NCI-H524 treated with DMSO at 0.1 percent for 48 hours (cell line): ENCODE results near the gene FOXF1.

ENCODE experiments used
- DNase-seq: peaks from one replicate; lab custom pipeline; 2025; lab: John Stamatoyannopoulos, UW

Gene FOXF1

DNA sequence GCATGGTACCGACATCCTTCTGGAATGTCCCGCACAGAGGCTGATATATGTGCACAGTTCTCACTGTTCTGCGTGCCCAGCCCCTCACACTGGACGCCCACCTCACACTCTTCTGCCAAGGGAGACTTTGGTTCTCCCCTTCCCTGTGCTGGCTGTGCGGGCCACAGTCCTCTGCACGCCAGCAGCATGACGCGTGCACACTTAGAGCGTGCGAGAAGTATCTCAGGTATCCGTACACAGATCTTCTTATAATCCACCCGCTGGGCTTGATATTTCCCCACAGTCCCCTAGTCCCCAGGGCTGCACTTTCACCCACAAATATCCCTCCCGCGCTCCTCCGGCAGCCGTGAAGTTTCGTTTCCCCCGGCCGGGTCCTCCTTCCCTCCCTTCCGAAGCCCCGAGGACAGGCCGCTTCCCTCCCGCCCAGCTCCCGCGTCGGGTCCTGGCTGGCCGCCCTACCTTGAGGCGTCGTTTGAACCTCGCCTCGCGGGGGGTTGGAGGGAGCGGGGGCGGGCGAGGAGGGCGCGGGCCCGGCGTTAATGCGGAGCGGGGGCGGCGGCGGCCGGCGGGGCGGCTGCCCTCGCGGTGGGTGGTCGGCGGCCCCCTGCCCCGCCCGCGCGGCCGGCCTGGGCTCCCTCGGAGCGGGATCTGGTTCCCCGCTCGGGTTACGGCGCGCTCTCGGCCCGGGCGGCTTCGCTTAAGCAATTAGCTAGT, 5.0 kb upstream of the FOXF1 start:
- no peak for DNase-seq

DNA sequence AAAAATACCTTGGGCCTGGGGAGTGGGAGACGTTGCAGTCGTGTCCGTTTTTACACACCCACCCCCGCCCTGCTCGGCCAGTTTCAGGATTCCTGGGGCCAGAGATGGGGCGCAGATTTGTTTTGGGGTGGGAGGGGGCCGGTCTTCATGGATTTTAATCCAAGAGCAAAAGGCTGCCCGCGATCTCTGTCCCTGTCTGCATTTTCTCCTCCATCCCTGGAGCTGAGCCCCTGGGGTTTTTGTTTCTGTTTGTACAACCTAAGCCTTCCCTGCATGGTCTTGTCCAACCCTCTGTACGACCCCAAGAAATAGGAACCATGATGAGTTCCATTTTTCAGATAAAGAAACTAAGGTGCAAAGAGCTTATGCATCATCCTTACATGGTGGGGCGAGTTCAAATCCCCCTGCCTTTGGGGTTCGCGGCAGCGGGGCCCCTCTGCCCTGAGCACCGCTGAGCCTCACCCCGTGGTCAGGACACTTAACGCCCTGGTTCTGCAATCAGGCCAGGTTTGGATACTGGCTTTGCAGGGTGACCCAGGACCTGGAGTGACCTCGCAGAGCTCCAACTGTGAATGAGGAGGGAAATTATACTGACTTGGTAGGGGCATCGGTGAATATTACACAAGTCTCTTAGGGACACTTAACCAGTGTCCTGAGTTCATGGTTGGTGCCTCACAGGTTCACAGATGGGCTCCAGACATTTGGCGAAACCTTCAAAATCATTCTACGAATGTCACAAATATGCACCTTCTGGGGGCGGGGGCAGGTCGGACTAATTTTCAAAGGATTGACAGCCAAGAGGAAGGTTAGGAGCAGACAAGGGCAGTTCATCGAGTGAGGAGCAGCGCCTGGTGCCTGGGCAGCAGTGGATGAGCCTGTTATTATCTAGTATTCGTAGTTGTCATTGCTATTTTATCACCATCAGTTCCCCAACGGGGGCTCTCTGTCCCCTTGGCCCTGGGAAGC, 4.1 kb upstream of the FOXF1 start:
- no peak for DNase-seq

DNA sequence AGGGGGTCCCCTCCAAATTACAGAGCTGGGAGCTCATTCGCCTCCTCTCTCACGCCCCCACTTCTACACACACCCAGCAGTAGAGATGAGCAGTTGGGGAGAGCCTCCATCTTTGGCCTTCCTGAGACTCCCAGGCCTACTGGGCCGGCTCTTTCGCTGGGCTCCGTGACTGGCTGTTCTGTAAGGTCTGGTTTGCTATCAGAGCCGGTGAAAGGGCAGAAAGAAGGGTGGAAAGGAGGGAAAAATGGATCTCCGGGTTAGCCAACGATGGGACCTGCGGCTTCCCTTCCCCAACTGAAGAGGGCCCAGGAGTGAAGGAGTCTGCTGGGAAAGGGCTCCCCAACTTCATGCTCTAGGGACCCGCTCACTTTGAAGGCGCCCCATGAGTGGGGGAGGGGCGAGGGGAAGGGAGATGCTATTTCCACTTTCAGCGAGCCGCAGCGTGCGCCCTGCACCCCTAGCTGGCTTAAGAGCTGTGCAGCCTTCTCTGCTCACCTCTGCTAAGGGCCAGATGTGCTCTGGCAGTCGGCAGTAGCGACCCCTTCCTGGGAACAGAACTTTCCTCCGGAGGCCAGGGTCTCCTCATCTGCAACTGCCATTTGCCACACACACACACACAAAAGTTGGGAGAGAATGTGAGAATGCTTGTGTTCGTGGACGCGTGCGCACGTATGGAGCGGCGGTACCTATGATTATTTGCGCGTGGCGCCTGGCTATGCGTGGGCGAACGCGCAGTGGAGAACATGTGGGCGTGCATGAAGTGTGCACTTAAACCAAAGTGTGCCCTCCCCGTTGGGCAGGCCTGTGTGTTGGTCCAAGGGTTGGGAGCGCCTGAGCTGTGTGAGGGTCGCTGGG, 2.9 kb upstream of the FOXF1 start:
- no peak for DNase-seq

DNA sequence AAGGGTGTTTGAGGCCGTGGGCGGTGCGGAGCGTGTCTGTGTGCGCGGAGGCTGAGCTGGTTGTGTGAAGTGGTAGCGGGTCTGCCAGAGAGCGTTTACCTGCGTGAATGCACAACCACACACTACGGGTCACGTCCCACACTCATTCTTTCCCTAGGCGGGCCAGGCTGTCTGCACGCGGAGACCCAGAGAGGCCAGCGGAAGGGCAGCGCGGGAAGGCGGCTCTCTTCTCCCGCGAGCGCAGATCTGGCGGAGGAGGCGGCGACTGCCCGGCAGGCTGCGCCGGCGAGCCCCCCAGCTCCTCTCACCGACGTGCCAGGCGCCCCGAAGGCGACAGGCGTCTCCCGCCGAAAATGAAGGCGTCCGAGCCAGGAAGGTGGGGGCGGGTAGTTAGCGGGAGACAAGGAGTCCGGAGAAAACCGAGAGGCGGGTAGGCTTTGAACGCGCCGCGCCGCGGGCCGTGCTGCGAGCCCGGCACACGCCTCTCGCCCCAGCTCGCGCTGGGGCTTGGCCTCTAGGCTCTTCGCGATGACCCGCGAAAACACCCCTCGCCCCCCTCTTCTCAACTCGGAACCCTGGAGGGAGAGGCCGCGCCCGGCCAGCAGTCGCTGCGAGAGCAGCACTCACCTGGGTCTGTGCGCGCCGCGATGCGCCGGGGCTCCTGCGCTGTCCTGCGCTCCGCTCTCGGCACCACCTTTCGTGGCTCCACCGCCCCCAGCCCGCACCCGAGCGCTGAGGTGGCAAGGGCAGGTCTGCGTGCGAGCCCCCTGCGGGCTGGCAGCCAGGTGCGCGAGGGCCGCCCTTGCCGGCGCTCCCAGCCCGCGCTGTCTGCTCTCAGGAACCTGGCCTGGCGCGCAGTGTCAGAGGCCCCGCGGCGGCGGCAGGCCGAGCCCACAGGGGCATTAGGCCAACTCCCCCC, 2.0 kb upstream of the FOXF1 start:
- DNase-seq = no peak

DNA sequence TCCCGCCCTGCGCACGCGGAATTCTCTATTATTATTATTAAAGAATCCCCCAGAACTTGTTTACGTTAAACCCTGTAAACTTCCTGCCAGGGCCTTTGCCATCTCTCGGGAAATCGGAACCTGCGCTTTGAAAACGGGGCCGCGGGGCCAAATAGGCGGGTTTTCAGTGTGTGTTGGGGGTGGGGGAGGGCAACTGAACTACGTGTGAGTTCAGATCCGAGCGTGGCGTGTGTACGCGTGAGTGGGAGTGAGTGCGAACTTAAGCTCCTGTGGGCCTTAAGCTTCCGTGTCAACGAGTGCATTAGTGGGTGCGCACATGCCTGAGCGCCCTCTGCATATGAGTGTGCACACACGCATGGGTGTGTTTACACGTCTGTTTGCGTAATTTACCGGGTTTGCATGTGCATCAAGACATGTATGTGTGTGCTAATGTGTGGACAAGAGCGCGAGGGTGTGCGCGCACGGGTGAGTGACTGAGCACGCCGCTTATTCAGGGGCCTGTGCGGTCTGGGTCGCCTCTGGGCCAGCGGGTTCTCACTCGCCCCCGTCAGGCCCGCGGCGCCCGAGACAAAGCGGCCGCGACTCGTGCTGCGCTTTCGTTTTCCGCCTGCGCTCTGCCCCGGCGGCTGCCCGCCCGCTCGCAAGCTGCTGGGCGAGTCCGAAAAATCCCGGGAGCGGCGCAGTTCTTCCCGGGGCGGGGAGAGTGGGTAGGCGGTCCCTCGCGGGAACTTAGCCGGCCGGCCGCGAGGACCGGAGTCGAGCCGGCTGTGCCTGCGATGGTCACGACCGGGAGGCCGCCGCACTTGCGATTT, 1.2 kb upstream of the FOXF1 start:
- DNase-seq = no peak

DNA sequence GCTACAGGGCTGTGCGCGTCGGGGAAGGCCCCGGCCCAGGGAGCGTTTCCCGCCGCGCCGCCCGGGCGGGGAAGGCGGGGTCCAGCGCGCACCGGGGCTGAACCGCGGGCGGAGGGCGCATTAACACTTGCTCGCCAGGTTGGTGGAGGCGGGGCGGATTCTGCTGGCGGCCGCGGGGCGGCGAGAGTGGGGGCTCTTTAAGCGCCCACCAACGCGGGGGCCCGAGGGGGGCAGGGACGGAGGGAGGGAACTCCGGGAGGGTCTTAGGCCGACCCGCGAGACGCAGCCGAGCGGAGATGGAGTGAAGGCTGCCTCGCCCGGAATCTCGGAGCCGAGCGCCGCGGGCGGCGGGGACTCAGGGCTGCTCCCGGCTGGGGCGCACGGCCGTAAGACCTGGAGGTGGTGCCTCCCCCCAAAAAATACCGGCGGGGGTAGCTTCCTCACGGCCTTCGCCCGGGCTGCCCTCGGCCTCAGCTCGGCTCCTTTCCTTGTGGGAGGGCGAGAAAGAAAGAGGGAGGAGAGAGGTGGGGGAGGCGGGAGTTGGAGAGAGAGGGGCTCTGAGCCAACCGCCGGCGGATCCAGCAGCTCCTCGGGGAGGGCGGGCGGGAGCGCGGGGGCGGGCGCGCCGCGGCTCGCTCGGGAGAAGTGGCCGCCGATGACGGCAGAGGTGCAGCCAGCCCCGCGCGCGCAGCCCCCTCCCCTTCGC, 415 bp upstream of the FOXF1 start:
- no peak for DNase-seq

DNA sequence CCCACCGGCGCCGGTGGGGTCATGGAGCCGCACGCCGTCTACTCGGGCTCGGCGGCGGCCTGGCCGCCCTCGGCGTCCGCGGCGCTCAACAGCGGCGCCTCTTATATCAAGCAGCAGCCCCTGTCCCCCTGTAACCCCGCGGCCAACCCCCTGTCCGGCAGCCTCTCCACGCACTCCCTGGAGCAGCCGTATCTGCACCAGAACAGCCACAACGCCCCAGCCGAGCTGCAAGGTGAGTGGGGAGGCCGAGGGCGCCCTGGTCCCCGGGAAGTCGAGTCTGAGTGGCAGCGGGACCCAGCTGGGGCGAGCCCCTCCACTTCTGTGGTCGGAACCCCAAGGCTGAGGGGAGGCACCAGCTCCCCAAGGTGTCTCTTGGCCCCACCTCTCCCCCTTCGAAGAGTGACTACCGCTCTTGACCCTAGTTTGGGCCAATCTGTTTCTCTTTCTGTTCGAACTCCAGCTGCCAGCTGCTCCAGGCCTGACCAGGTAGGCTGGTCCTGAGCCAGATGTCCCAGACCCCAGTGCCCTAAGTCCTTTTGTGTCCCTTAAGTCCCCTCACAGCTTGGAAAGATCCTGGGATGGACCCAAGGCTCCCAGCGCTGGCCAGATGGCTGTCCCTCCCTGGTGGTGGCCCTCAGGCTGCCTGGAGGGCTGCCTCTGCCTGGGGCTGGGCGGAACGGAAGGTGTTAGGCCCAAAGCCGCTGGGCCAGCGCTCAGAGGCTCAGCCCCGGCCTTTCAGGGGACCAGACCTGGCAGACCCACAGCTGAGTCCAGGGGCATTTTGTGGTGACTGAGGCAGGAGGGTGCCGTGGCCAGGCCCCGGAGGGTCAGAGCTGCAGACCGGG, 1.2 kb downstream of the FOXF1 start:
- DNase-seq = no peak

DNA sequence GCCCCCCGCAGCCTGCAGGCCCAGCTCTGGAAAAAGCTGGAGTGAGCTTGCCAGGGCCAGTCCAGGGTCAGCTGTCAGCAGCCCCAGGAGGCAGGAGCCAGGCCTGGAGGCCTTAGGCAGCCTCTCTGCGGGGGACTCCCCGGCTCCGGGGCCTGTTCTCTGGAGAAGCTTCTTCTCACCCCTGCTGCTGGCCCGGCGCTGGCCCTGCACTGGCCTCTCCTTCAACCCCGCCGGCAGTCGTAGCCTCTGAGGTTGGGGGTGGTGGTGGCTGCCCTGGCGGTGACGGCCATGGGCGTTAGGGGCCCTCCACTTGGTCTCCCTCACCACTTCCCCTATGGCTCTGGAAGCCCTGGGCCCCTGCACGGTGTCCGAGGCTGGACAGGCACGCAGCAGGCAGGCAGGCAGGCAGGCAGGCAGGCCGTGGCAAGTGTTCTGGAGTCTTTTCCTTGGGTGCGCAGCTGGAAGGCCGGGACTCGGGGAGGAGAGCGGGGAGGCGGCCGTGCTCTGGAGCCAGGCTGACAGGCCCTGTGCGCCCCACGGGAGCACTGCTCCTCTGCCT, 2.1 kb downstream of the FOXF1 start:
- no peak for DNase-seq

DNA sequence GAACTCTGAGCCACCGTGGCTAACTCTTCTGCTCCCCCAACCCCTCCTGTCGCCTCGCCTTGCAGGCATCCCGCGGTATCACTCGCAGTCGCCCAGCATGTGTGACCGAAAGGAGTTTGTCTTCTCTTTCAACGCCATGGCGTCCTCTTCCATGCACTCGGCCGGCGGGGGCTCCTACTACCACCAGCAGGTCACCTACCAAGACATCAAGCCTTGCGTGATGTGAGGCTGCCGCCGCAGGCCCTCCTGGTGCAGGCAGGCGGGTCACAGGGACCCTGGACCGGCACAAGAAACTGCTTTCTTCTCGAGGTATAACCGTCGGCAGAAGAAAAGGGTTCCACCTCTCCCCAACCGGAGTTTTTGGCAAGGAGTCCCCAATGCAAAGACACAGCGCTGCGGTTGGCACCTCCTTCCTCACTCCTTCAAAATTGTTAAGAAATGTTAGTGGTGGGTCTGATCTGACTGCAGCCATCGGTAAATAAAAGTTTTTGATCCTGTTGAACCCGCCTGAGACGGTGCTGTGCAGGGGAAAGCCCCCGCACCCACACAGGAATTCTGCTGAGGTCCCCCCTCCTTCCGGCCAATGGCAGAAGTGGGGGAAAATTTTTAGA, 2.6 kb downstream of the FOXF1 start:
- DNase-seq = no peak

DNA sequence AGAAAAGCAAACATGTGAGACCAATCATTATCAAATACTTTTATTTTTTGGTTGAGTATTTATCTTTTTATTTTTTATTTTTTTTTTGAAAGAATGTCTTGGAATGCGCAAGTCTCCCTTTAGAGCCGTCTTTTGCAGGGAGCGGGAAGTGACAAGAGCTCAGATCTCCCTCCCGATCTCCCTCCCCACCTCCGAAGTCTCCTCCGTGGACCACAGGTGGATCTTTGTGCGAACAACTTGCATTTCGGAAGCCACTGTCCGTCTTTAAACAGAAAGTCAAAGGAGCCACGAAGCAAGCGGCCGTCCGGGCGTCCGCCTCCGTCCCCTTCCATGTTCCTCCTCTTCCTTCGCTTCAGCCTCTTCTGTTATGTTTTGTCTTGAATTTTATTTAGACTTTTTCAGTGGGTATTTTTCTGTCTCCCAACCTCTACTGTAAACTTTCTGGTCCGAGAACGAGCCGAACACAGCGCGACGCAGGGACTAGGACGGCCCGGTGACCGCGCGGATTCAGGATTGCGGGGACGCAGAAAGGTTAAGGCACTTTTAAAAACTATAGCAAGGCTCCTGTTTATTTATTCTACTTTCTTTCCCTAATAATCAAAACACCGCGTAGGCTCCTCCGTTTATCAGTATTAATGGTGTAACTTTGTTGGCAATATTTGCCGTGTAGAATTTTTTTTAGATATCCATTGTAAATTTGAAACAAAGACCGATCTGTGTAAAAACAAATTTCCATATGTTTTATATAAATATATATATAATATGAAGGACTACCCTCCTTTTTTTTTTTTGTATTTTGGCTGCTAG, 3.3 kb downstream of the FOXF1 start:
- no peak for DNase-seq

DNA sequence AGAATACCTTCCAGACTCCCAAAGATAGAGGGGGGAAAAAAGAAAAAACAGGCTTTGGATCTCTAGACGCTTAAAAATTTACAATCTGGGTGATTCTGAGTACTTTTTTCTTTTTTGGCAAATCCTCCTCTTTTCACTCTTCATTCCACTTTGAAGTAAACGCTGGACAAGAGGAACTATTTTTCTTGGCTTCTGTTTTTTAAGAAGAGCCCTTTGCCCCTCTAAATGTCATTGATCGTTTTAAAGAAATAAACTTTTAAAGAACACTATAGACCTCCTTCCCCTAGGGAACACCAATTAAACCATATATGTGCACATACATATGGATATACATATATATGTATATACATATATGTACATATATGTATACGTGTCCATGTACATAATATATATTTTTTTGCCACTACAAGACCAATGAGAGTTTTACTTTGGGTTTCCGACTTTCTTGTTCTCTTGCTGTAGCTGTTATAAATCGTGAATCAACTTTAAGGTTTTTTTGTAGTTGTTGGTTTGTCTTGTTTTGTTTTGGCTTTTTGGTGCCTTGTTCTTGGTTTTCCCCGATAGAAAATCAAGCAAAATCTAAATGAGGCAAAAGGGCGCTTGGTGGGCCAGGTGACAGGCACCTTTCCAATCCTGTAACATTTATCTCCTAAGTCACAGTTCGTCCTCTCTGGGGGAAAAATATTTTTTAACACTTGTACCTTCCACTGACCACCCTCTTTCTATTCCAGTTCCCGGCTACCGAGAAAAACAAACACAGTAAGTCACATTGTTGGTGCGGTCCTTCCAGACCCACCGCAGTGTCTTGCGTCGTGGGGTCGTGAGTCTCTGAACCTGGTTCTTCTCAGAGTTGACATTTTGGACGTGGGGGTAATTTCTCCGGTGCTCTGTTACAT, 4.4 kb downstream of the FOXF1 start:
- DNase-seq = no peak

DNA sequence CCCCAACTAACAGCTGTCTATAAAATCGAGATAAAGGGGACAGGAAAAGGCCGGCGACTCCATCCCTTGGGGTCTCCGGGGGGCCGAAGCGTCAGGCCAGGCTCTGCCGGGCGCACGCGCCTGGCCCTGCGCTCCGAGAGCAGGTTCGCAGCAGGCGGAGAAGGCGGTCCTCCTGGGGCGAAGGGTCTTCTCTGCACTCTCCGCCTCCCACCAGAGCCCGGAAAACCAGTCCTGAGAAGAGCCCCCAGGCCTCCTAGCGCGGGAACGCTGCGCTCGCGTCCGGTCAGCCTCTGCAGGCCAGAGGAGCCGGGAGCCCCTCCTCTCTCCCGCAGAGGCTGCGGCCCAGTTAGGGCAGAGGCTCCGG, 5.1 kb downstream of the FOXF1 start:
- DNase-seq = no peak

DNA sequence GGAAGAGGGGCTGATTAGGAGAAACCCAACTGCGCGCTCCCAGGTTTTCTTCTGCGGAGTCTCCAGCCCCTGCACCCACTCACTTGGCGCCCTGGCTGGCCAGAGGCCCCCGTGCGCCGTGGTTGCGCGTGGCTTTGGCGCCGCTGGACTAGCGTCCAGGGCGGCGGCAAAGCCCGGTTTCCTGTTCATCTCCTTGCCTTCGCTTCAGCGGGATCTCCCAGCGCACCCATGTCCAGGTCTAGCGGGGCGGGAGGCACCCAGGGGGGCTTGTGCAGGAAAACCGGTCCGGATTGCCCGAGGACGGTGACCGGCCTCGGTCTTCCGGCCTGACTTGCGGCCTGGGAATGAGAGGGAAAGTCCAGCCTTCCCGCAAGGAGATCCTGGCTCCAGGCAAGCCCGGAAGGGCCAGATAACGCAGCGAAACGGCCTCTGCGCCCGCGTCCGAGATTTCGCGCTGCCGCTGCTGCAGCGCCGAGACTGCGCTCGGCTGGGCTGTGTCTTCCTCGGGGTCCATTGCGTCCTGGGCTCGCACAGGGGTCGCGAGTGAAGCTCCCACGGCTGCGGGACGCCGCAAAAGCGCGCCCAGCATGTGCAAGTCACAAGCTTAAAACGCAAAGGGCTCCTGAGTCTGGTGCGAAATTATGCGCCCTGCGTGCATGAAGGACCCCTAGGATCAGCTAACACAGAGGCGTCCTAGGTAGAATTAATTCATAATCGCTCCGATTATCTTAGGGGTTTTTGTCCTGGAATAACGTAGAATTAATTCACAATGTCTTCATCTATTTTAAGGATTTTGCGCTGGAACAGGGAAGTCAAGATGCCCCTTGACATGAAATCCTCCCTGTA, 5.7 kb downstream of the FOXF1 start:
- no peak for DNase-seq

DNA sequence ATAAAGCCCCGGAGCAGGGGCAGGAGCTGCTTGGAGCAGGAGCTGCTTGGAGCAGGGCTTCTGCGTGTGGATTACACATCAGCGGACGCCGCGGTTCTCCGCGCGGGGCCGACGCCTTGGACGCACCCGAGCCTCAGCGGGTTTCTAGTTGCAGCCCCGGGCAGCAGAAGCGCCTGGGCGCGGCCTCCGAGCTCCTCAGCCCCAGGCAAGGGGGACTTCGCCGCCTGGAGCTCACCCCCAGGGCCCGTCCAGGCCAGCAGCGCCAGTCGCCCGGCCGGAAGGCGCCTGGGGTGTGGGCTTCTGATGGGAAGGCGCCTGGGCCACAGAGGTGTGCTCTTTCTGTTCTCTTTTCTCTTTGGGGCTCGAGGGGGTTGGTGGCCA, 6.3 kb downstream of the FOXF1 start:
- no peak for DNase-seq

DNA sequence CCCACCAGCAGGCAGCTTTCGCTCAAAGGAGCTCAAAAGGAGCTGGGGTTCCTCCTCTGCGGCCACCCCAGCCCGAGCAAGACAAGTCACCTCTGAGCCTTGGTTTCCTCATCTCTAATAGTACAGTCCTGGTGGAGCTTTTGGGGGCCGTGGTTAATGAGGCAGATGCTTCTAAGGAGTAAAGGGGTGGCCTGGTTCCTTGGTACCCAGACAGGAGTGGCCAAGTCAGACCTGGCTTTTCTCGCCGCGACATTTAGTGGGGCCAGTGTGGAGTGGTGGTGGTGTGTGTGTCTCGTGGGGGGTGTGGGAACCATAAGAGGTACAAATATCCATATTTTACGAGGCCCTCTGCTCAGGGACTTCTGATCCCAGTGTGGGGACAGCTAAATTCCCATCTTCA, 6.7 kb downstream of the FOXF1 start:
- no peak for DNase-seq
